Left renal pelvis (tissue), 4 donors: ENCODE results near the gene RPRD1A. TPM values are rescaled to one million over a fixed set of nuclear protein-coding genes. Genes with fewer than 3 reads are reported as not detected.
A peak's percentile ranks its signal among the peaks of the same experiment; 100 is the strongest.
"Not testable (repeated sequence)": the region's sequence is repeated elsewhere in the genome, so short reads cannot be mapped to it uniquely, and the experiment has no call there.

Experiments
- DNase-seq, 4 donors: peaks; one replicate each; pipeline ENCODE4 v3.0.0-alpha.2; 2013; ENCODE audit warnings: low read depth in 4 of 4, low spot score in 3 of 4
- polyA plus RNA-seq, 4 donors: library from polyadenylated mRNA; unstranded; fragments of 120-200 nt; gene quantifications; one replicate each; pipeline ENCODE4 v1.2.1, GENCODE V29; 2013; ENCODE audit not compliant: insufficient read length in 4 of 4

The RPRD1A gene, protein sequence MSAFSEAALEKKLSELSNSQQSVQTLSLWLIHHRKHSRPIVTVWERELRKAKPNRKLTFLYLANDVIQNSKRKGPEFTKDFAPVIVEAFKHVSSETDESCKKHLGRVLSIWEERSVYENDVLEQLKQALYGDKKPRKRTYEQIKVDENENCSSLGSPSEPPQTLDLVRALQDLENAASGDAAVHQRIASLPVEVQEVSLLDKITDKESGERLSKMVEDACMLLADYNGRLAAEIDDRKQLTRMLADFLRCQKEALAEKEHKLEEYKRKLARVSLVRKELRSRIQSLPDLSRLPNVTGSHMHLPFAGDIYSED
- polyA plus RNA-seq = 10 to 100 TPM; 51.2 to 80.1 (median 68.9) TPM

DNA sequence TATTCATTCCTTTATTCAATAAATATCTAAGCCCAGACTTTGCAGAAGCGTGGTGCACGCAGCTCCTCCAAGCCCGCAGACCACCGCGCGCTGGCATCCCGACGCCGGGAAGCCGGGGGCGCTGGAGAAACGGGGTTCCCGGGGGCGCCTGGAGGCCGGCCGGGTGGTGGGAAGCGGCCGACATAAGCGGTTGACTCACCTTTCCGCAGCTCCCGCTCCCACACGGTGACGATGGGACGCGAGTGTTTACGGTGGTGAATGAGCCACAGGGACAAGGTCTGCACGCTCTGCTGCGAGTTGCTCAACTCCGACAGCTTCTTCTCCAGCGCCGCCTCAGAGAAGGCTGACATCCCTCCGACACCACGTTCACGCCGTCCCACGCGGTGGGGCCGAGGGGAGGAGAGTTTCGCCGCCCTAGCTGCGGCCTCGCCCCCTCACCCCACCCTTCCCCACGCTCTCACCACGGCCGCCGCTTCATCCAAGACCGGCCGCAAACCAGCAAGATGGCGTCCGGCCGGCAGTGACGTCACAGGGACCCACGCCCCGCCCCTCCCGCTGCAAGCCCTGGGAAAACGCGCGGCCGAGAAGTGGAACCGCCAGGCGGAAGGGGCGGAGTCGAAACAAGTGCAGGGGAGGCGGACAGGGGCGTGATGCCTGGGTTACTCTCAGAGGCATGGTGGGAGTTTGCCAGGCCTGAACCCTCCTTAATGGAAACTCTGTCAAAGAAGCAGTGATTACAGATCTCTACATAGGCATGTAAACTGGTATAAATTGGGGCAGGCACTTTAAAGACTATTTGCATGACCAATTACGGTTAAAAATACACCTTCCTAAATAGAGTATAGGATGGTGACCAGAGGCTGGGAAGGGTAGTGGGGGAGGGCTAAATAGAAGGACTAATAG lies at the start of gene RPRD1A:
TSS of gene RPRD1A (minus strand) at position 505 of the 903 bp plus-strand sequence. CDS start at position 350, 155 bp downstream.
- DNase-seq = peak; percentile 79 to 87 (median 82)

DNA sequence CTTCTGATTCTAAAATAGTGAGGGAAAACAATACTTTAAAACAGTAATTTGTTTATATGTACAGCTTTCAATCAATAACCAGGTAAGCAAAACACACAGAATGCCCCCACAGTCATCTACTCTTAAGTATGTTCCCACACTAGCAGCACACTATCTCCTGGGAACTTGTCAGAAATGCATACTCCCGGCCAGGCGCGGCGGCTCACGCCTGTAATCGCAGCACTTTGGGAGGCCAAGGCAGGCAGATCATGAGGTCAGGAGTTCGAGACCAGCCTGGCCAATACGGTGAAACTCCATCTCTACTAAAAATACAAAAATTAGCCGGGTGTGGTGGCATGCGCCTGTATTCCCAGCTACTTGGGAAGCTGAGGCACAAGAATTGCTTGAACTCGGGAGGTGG lies 49.4 kb upstream of the RPRD1A start:
- not testable (repeated sequence) for DNase-seq

DNA sequence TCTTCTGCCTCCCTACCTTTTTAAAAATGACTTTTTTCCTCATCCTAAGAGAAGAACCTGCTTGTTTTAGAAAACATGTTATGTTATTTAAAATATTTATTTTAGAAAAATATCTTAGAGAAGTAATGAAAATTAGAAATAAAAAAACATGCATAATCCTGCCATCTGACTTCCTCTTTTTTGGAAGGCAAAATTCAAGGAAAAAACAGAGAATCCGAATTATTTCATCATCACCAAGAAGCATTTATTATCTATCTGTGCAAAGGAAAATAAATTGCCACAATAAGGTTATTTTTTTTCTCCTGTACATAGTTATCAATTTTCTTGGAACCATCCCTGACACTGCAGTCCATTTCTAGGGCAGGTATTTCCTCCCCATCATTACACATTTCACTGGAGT lies 47.4 kb upstream of the RPRD1A start:
- DNase-seq = no peak

DNA sequence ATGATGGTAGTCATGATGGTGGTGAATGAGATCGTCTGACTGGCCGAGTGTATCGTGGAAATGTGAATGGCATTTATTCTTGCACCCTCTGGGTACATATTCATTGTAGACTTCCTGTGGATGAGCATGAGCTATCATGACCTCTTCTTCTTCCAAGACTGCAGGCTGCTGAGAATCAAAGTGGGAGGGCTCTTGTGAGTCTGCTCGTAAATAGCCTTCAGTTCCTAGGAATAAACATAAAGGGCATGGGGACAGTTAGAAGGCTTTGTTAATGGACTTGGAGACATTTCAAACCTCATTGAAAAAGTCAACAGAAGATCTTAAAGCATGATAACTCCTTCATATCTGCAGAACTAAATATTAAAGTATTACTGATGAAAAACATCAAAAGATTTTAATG lies 46.9 kb upstream of the RPRD1A start:
- DNase-seq = no peak

DNA sequence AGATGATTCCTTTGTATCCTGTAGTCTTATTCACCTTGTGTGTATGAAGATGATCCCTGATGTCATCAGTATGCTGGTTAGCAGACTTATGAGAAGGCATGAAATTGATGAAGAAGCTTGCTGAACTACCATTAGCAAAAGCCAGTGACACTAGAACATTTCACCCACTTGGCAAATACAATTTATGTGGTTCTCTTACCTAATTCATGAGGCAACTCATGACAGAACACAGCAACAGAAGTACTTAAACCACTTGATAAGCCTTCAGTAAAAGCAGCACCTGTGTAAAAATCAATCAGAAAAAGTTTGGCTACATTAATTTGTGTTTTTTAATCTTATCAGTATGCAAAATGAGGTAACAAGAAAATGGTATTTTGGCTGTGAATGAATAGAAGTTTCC lies 44.9 kb upstream of the RPRD1A start:
- no peak for DNase-seq

DNA sequence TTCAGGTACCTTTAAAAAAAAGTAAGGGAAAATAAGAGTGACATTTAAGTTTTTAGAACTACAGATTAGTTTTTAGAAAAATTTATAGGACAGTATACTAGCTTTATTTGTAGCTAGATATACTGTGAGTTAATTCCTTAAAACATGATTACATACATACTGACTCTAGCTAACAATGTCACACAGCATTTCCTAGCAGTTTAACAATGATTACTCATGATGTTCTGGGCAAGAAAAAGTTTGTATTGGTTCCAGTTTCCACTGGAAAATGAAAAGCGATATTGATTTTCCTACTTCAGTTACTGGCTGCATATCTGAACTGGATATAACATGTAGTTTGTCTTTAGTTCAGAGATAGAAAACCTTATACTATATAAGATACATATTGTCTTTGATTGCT lies 42.4 kb upstream of the RPRD1A start:
- no peak for DNase-seq

DNA sequence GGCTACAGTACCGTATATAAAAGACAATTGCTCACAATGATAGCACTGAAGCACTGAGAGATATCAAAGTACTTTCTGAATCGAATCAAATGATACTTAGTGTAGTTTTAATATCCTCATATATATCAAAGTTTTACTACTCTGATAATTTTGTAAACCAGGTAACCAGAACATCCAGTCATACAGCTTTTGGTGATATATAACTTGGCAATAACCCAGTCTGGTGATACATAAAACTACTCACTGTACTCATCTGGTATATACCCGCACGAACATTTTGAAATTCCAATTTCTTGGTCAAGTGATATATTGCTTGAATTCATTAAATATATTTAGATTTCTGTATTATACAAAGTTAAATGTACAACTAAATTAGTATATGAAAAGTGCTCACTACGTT lies 41.2 kb upstream of the RPRD1A start:
- no peak for DNase-seq

DNA sequence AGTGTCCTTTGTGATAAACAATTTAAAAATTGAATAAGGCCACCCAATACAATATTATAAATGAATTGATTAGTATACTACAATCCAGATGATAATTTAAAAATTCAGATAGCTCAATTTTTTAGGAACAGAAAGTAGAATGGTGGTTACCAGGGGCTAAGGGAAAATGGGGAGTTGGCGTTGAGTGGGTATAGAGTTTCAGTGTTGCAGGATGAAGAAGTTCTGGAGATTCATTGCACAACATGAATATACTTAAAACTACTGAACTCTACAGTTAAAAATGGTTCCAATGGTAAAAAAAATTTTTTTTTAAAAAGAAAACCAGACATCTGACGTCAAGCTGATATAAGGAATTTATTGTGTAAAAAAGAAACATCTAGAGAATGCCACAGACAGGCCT lies 40.8 kb upstream of the RPRD1A start:
- no peak for DNase-seq

DNA sequence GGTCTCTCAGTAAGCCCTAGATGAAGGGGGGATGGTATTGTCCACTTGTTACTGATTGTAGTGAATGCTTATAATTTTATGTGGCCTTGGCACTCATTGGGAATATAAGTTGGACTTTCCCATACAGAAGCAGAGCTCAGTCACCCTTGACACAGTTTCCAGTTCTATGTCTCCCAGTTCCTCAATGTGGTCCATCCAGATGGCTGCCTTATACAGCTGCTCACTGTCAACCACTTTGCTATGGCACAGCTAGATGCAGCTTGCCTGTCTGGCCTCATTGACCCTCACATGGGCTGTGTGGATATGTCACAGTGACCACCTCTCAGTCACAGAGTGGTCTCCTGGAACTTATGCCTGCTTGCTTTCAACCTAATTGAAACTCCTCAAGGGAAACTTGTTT lies 40.1 kb upstream of the RPRD1A start:
- no peak for DNase-seq

DNA sequence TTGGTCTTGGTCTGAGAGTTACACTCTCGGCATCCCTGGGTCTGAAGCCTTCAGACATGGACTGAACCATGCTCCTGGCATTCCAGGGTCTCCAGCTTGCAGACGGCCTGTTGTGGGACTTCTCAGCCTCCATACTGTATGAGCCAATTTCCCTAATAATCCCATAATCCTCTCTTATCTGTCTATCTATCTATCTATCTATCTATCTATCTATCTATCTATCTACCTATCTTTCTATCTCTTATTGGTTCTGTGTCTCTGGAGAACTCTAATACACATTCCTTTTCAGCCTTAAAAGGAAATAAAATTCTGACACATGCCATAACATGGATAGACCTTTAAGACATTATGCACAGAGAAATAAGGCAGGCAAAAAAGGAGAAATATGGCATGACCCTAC lies 37.4 kb upstream of the RPRD1A start:
- no peak for DNase-seq

DNA sequence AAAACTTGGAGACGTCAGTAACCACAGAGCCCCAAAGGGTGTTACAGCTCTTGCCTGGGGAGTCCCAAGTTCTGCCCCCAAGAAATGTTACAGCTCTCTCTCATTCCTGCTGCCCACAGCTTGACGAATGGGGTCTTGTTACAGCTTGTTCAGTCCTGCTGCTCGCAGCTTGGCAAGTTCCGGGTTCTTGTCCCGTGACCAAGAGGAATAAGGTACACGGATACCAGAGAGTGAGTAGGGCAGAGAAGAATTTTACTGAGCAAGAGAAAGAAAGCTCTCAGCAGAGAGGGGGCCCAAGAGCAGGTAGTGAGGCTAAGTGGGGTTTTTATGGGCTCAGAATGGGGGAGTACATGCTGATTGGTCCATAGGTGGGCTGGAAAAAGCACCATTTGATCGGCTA lies 34.6 kb upstream of the RPRD1A start:
- DNase-seq = no peak

DNA sequence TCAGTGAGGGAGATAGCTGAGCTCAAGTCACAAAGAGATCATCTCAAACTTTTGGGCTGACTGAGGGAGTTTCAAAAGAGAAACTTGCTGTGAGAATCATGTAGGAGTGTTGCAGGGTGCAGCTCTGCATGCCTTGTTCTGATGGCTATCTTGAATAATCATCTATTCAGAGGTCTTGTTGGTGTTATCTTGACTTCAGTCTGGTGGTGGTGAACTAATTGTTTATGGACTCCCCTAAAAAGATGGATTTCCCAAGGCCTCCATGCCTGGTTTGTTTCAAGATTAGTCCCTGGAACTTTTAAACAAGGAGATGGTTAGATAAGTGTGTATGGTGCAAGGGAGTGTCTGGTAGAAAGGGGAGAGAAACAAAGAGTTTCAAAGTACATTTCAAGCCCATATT lies 32.0 kb upstream of the RPRD1A start:
- no peak for DNase-seq

DNA sequence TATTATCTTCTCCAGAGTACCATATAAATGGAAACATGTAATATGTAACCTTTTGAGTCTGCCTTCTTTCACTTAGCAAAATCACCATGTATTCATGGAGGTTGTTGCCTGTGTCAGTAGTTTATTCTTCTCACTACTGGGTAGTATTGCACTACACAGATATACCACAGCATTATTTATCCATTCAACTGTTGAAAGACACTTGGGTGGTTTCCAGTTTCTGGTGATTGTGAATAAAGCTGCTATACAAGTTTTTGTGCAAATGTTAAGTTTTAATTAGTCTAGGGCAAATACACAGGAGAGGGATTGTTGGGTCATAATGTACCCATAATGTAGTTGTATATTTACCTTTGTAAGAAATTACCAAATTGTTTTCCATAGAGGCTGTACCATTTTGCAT lies 29.6 kb upstream of the RPRD1A start:
- DNase-seq = no peak

DNA sequence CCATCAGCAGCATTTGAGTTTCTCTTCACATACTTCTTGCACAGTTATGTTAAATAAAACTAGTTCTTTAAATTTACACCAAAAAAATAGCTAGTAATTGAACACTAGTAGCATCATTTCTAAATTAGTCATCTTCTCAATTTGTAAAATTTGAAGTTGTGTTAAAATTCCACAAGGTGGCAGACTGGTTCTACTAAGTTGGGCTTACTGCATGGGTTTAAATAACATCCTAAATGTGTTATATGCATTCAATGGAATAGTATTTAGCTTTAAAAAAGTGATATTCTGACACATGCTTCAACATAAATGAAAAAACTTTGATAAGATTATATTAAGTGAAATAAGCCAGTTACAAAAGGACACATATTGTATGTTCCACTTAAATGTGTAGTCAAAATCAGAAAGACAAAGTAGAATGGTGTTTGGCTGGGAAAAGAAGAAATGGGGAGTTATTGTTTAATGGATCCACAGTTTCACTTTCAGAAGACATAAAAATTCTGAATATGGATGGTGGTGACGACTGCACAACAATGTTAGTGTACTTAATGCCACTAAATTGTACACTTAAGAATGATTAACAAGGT lies 28.7 kb upstream of the RPRD1A start:
- peak in 1 of 4 donors; percentile 15 for DNase-seq

DNA sequence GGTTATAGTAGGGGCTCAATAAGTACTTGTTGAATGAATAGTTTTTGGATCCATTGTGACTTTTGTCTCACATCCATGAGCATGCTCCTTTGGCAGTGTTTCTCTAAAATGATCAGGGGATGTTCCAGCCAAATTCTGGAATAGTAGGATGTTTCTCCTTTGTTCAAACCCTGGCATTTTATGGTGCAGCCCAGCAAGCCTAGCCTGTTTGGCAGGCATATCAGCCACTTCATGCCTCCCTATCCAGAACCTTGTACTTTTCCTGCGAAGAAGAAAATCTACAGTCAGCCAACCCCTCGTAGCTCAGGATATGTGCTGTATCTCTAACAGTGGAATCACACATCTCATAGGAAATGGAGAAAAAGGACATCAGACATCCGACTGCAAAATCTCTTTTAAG lies 27.1 kb upstream of the RPRD1A start:
- no peak for DNase-seq

DNA sequence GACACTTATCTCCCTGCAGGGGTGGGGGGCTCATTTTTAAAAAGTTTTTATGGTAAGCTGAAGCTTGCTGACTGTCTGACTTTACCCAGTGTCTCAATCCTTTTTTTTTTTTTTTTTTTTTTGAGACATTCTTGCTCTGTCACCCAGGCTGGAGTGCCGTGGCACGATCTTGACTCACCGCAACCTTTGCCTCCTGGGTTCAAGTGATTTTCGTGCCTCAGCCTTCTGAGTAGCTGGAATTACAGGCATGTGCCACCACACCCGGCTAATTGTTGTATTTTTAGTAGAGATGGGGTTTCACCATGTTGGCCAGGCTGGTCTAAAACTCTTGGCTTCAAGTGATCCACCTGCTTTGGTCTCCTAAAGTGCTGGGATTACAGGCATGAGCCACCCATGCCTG lies 24.8 kb upstream of the RPRD1A start:
- not testable (repeated sequence) for DNase-seq

DNA sequence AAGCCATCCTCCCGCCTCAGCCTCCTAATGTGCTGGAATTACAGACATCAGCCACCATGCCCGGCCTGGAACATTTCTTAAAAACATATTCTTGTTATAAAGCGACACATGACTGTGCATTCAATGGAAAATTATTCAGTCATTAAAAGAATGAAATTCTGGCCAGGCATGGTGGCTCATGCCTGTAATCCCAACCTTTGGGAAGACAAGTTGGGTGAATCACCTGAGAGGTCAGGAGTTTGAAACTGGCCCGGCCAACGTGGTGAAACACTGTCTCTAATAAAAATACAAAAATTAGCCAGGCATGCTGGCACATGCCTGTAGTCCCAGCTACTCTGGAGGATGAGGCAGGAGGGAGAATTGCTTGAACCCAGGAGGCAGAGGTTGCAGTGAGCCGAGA lies 21.6 kb upstream of the RPRD1A start:
- DNase-seq = no peak

DNA sequence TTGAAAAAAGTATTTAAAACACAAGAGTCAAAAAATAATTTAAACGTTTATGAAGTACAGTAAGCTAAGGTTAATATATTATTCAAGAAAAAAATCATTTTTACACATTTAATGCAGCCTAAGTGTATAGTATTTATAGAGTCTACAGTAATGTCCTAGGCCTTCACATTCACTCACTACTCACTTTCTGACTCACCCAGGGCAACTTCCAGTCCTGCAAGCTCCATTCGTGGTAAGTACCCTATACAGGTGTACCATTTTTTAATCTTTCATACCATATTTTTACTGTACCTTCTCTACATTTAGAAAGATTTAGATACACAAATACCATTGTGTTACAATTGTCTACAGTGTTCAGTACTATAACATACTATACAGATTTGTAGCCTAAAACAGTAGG lies 20.9 kb upstream of the RPRD1A start:
- DNase-seq = no peak

DNA sequence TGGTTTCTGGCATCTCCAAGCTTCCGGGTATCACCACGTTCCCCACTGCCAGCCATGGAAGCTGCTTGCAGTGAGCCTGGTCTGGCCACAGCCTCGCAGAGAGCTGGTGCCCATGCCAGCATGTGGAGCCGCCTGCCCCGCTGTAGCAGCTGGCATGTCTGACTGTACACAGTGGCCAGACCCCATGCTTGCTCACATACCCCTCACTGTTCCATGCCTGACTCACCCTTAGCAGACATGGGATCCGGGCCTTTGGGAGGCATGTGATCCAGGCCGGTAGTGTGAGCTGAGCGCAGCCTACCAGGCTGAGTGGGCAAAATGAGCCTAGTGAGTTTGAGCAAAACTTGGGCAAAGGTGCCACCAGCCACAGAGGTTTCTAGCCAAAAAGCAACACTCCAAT lies 18.8 kb upstream of the RPRD1A start:
- DNase-seq = no peak

DNA sequence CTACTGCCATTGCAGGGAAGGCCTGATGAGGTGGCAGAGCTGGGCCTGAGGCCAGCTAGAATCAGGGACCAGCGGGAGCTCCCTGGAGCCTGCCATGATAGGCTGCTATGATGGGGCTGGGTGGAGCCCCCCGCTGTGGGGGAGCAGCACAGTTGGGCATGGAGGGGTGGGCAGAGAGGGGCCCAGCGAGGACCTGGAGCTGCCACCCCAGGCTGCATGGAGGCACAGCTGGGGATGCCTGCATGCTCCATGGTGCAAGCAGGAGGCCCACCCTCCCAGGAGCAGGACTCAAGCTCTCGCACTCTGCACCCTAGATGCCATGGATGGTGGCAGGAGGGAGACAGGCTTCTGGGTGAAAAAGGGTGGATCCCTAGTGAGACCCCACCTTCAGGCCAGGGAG lies 17.8 kb upstream of the RPRD1A start:
- DNase-seq = no peak

DNA sequence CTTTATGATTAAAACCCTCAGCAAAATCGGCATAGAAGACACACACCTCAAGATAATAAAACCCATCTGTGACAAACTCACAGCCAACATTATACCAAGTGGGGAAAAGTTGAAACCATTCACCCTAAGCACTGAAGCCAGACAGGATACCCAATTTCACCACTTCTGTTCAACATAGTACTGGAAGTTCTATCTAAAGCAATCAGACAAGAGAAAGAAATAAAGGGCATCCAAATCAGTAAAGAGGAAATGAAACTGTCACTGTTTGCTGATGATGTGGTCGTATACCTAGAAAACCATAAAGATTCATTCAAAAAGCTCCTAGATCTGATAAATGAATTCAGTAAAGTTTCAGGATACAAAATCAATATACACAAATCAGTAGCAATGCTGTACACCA lies 16.4 kb upstream of the RPRD1A start:
- DNase-seq = no peak

DNA sequence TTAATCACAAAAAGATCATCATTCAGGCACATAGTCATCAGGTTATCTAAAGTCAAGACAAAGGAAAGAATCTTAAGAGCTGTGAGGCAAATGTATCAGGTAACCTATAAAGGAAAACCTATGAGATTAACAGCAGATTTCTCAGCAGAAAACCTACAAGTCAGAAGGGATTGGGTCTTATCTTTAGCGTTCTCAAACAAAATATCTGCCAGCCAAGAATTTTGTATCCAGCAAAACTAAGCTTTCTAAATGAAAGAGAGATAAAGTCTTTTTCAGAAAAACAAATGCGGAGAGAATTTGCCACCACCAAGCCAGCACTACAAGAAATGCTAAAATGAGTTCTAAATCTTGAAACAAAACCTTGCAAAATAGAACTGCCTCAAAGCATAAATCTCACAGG lies 13.8 kb upstream of the RPRD1A start:
- not testable (repeated sequence) for DNase-seq
